PC-3 (cell line): ENCODE measurements around the gene GLS. TPM values are rescaled to one million over a fixed set of nuclear protein-coding genes. Genes with fewer than 3 reads are reported as not detected.
A peak's percentile ranks its signal among the peaks of the same experiment; 100 is the strongest.

ENCODE experiments used
- ATAC-seq: fragments of 200-7000 bp; cut with Tn5 transposase; 2 replicates; pipeline ENCODE4 v1.9.1; 2020; ENCODE audit warnings: mild to moderate bottlenecking, moderate library complexity
- BruUV-seq: library from RNA; stranded (reverse); fragments of 400-500 nt; replicated peaks from 2 replicates; lab custom pipeline; 2021; lab: Mats Ljungman, UMichigan
- CTCF ChIA-PET: fragments of 300-600 bp; sonication (Branson Sonifier 250); formaldehyde crosslinking; loops from one replicate; lab custom pipeline; 2022; ENCODE audit warnings: antibody characterized with exemption; lab: Charles Lee
- POLR2A ChIA-PET: fragments of 300-600 bp; sonication (Branson Sonifier 250); formaldehyde crosslinking; loops from one replicate; lab custom pipeline; 2022; ENCODE audit warnings: antibody characterized with exemption; ENCODE audit not compliant: unreplicated experiment; lab: Charles Lee
- DNase-seq: peaks from one replicate; pipeline ENCODE4 v3.0.0-alpha.2; 2015
- H2AFZ ChIP-seq: fragments of 300-600 bp; sonication (generic); 2 replicates; pipeline ENCODE4 v1.6.0; 2016; ENCODE audit warnings: antibody characterized with exemption, low read length
- H3F3A ChIP-seq: fragments of 300-600 bp; sonication (generic); one replicate; pipeline ENCODE4 v1.6.0; 2017; ENCODE audit warnings: antibody characterized with exemption, low read length, control low read depth, mild to moderate bottlenecking; ENCODE audit not compliant: unreplicated experiment
- H3K27ac ChIP-seq: fragments of 300-600 bp; sonication (generic); 2 replicates; pipeline ENCODE4 v1.5.1; 2016; ENCODE audit warnings: mild to moderate bottlenecking, low read length
- H3K27me3 ChIP-seq: fragments of 300-600 bp; sonication (generic); 2 replicates; pipeline ENCODE4 v1.6.1; 2016; ENCODE audit warnings: low read length, mixed read lengths
- H3K36me3 ChIP-seq: fragments of 300-600 bp; sonication (generic); 2 replicates; pipeline ENCODE4 v1.6.1; 2016; ENCODE audit warnings: low read depth, mixed run types, low read length, mixed read lengths
- H3K4me1 ChIP-seq: fragments of 300-600 bp; sonication (generic); 2 replicates; pipeline ENCODE4 v1.5.1; 2016; ENCODE audit warnings: low read length; ENCODE audit not compliant: insufficient read depth
- H3K4me2 ChIP-seq: fragments of 300-600 bp; sonication (generic); 2 replicates; pipeline ENCODE4 v1.6.0; 2016; ENCODE audit warnings: low read length
- H3K4me3 ChIP-seq: fragments of 300-600 bp; sonication (generic); 2 replicates; pipeline ENCODE4 v1.5.1; 2016; ENCODE audit warnings: mild to moderate bottlenecking, low read length, mixed read lengths
- H3K79me2 ChIP-seq: fragments of 300-600 bp; sonication (generic); 2 replicates; pipeline ENCODE4 v1.6.1; 2017; ENCODE audit warnings: low read length, mixed read lengths
- H3K9ac ChIP-seq: fragments of 300-600 bp; sonication (generic); 2 replicates; pipeline ENCODE4 v1.6.0; 2016; ENCODE audit warnings: mild to moderate bottlenecking, low read length
- H3K9me2 ChIP-seq: fragments of 300-600 bp; sonication (generic); replicated peaks from 2 replicates; pipeline ENCODE4 v1.6.1; 2016; ENCODE audit warnings: mixed run types, low read length, mixed read lengths
- H3K9me3 ChIP-seq: fragments of 300-600 bp; sonication (generic); 2 replicates; pipeline ENCODE4 v1.6.1; 2016; ENCODE audit warnings: low read length, mixed read lengths
- H4K20me1 ChIP-seq: fragments of 300-600 bp; sonication (generic); 2 replicates; pipeline ENCODE4 v1.6.1; 2016; ENCODE audit warnings: low read length, mixed read lengths
- CTCF ChIP-seq: fragments of 300-600 bp; sonication (generic); conservative IDR thresholded peaks from 2 replicates; pipeline ENCODE4 v1.5.1; 2017; ENCODE audit warnings: antibody characterized with exemption, low read depth, mild to moderate bottlenecking, low read length
- EZH2 ChIP-seq: fragments of 300-600 bp; sonication (generic); IDR thresholded peaks from one replicate; pipeline ENCODE4 v1.6.1; 2017; ENCODE audit warnings: antibody characterized with exemption, mild to moderate bottlenecking, low read length; ENCODE audit not compliant: unreplicated experiment
- EZH2phosphoT487 ChIP-seq: fragments of 300-600 bp; sonication (generic); IDR thresholded peaks from 2 replicates; pipeline ENCODE4 v1.6.1; 2018; ENCODE audit warnings: mild to moderate bottlenecking, antibody characterized with exemption, low read length, borderline replicate concordance
- intact Hi-C: fragments of 100-400 bp; cut with micrococcal nuclease; formaldehyde crosslinking; loops from 2 replicates; pipeline ENCODE4 v1.9.0; 2023
- total RNA-seq: library from RNA; depleted of rRNA; stranded (reverse); fragments of >200 nt; gene quantifications from 2 replicates; pipeline ENCODE4 v1.2.3, GENCODE V29; 2014

The GLS gene
- total RNA-seq, 1 experiment from 2014 or later: 67.4 TPM

GRCh38 chr2:190942697-190943096 lies 62.1 kb downstream of the GLS start:
- peaks cover 13% of the 10 kb centered on the region for H3K4me1 ChIP-seq
- H2AFZ ChIP-seq: no peak overlapping the region
- no peaks in the 10 kb centered on the region for H3K9me2 ChIP-seq
- peaks cover 4% of the 10 kb centered on the region; the same call in 1 of the 2 replicates for H3K36me3 ChIP-seq
- H3K9me3 ChIP-seq: no peaks in the 10 kb centered on the region
- ChIA-PET CTCF (no interaction called here), POLR2A (interaction anchor here (0.6 kb wide), 1 partner anchor 21 kb away, joined by 6 read pairs; no protein-coding TSS in a partner anchor)
- H3K9ac ChIP-seq: no peak overlapping the region
- peaks cover 7% of the 10 kb centered on the region for H3F3A ChIP-seq
- no peaks in the 10 kb centered on the region for H3K27me3 ChIP-seq
- no peak overlapping the region for H3K4me3 ChIP-seq
- H3K27ac ChIP-seq: no peak overlapping the region
- BruUV-seq: no TSS peak
- intact Hi-C loops: loop anchor here (5.0 kb wide), 1 partner anchor 105 kb away; no protein-coding TSS in a partner anchor
- TF ChIP-seq EZH2 (no peak), EZH2phosphoT487 (no peak), CTCF (no peak)
- H4K20me1 ChIP-seq: no peaks in the 10 kb centered on the region
- DNase-seq: no peak
- H3K4me2 ChIP-seq: no peak overlapping the region
- ATAC-seq: no peak
- H3K79me2 ChIP-seq: no peaks in the 10 kb centered on the region

GRCh38 chr2:190943706-190944105 lies 63.1 kb downstream of the GLS start:
- Histone ChIP-seq H3K27me3 (no peaks in the 10 kb centered on the region), H3F3A (peaks cover 7% of the 10 kb centered on the region), H3K4me2 (no peak overlapping the region), H3K4me1 (peaks cover 23% of the 10 kb centered on the region), H3K9me2 (no peaks in the 10 kb centered on the region), H4K20me1 (no peaks in the 10 kb centered on the region), H3K9me3 (no peaks in the 10 kb centered on the region), H3K27ac (no peak overlapping the region), H2AFZ (no peak overlapping the region), H3K4me3 (no peak overlapping the region), H3K9ac (no peak overlapping the region), H3K36me3 (0 out of 2 replicates have a peak, but pooled peaks cover 4% of the 10 kb centered on the region), H3K79me2 (no peaks in the 10 kb centered on the region)
- ChIA-PET POLR2A (no interaction called here), CTCF (no interaction called here)
- ATAC-seq (no peak), DNase-seq (no peak)
- BruUV-seq: no TSS peak
- no peak for TF ChIP-seq EZH2phosphoT487
- no peak for TF ChIP-seq CTCF
- TF ChIP-seq EZH2: no peak
- intact Hi-C loops: loop anchor here (5.0 kb wide), 1 partner anchor 106 kb away; no protein-coding TSS in a partner anchor

- H3K9ac ChIP-seq: no peak overlapping the region
- no peaks in the 10 kb centered on the region for H3F3A ChIP-seq
- no peaks in the 10 kb centered on the region for H3K36me3 ChIP-seq
- DNase-seq (peak; percentile 19), ATAC-seq (0 out of 2 replicates have a peak, but pooled peaks have one; percentile 4)
- H3K79me2 ChIP-seq: no peaks in the 10 kb centered on the region
- H3K9me3 ChIP-seq: no peaks in the 10 kb centered on the region
- TF ChIP-seq EZH2phosphoT487: no peak
- TF ChIP-seq EZH2: no peak
- TF ChIP-seq CTCF: no peak
- H3K27ac ChIP-seq: no peak overlapping the region
- no peak overlapping the region for H2AFZ ChIP-seq
- H3K4me2 ChIP-seq: peak overlapping the region; percentile 72
- ChIA-PET POLR2A (interaction anchor here (0.6 kb wide), 1 partner anchor 55 kb away, joined by 3 read pairs; no protein-coding TSS in a partner anchor), CTCF (no interaction called here)
- no peaks in the 10 kb centered on the region for H3K27me3 ChIP-seq
- no peaks in the 10 kb centered on the region for H3K9me2 ChIP-seq
- peaks cover 28% of the 10 kb centered on the region for H3K4me1 ChIP-seq
- BruUV-seq: no TSS peak
- intact Hi-C loops: loop anchor here (5.0 kb wide), 1 partner anchor 165 kb away; no protein-coding TSS in a partner anchor
- H3K4me3 ChIP-seq: no peak overlapping the region
- H4K20me1 ChIP-seq: no peaks in the 10 kb centered on the region
Observed at GRCh38 chr2:190947141-190947540, 66.5 kb downstream of the GLS start.
